GM21576 (cell line): ENCODE measurements around the gene PIK3C3.

Source experiments
- ATAC-seq: cut with Tn5 transposase; IDR thresholded peaks from one replicate; pipeline ENCODE4 v1.9.1; 2021; ENCODE audit warnings: mild to moderate bottlenecking, moderate library complexity; ENCODE audit not compliant: unreplicated experiment

PIK3C3 gene

DNA sequence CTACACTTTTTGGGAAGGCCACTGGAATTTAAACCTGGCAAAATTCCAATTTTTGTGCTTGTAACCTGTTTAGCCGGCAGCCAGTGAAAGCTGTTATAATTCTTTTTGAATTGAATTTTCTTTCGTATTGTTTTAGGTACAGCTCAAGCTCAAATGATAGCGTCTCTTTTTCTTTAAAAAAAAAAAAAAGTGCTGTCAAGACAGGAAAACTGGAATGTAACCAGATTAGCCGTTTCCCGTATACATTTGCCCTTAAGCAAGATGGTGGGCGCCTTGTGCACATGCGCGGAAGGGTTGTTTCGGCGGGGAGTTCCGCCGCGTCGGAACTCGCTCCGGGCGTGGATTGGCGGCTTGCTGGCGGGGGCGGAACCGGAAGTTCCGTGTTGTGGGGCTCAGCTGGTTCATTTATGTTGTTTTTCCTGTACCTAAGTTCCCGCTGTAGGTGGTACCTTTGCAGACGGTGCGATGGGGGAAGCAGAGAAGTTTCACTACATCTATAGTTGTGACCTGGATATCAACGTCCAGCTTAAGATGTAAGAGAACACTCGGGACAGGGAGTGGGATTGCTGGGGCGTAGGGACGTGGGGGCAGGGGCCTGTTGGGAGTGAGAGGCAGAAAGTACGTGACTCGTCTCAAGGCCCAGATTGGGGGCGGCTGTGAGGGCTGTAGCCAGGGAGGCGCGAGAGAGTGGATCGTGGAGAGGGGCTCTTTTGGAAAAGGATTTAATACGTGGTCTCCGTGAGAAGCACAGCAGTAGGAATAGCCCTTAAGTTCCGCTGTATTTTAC lies at the start of gene PIK3C3:
TSS of gene PIK3C3 (plus strand) at position 408 of the 787 bp plus-strand sequence. CDS start at position 466, 58 bp downstream.
- ATAC-seq = peak; percentile 96

DNA sequence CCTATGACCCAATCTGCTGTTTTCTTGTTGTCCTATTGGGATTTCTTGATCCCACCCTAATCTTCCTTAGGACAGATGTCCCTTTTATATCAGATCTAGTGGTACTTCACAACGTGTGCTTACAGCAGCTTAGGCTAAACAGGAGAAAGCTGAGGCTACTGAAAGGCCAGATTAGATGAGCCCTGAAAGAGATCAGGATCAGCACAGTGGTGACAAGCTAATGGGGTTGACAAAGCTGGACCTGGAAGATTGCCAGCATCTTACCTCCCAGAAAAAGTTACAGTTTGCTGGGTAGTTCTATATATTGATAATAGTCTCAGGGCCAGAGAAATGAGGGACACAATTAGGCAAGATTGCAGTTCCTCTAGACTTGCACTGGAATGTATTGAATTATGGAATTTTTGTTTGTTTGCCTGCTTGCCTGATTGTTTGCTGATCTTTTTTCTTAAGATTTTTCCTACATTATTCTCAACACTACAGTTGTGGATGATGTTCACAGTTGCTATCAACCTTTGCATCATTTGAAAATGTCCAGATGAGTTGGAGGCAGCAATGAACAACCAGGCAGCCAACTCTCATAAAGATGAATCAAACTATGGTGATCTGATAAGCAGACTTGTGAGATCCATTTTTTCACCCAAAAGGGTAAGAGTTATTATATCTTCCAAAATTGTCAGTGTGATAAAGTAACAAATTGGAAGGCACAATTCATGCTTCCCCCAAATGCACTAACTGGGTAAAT lies 49.1 kb upstream of the PIK3C3 start:
- no peak for ATAC-seq

DNA sequence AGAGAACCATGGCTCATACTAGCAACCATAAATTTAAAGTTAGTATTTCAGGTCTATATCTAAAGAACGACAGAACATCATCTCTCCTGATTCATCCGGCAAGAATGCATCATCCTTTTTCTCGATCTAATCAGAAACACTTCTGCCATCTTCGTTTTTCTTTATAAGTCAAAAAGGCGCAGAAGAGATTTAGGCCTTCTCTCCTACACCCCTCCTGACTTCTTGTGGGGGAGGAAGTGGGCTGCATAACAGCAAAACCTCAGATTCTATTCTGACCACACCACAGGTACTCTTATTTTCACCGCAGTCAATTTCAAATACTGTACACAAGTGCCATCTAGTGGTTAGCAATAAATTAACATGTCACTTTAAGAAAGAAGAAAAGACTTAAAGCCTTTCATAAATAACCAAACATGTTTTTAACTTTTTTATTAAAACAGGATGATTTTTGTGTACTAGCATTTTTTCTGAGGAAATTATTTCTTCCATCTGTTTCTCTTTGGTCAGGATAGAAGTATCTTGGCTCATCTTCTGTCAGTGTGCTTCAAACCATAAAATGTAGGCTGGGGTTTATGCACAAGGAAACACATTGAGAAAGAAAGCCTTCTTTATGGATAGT lies 48.4 kb upstream of the PIK3C3 start:
- peak; percentile 84 for ATAC-seq

DNA sequence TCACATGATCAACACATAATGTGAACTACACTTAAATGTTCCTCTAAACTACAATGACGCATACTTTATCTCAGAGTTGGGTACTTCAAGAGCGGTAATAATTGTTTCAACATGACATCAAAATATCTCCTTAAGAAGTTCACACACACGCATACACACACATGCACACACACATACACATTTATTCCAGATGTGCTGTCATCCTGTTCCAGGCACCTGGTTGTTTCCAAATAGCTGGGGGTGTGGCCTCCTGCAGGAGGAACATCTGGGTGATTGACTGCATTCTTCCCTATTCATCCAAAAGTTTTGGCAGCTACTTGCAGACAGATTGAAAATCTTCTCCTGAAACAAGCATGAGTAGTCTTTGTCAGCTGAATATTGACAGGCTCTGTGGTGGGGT lies 37.9 kb upstream of the PIK3C3 start:
- no peak for ATAC-seq

DNA sequence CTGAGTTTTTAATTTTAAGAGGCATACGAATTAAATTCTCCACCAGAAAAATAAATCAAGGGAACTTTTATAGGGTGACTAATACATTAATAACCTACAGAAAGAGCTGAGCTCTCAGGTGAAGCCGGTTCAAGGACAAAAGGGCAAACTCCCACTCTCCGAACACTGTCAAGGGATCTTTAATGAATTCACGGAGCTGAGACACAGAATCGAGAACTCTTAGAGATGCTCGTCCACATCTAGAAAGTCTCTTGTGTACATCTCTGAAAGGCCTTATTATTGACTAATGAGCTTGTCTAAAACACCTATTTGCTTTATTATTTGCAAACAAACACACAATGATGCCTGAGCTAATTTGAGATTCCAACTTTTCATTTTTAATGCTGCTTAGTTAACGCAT lies 33.3 kb upstream of the PIK3C3 start:
- ATAC-seq = no peak

- ATAC-seq = no peak
Measured at GRCh38 chr18:41922176-41922575, 32.9 kb upstream of the PIK3C3 start.

DNA sequence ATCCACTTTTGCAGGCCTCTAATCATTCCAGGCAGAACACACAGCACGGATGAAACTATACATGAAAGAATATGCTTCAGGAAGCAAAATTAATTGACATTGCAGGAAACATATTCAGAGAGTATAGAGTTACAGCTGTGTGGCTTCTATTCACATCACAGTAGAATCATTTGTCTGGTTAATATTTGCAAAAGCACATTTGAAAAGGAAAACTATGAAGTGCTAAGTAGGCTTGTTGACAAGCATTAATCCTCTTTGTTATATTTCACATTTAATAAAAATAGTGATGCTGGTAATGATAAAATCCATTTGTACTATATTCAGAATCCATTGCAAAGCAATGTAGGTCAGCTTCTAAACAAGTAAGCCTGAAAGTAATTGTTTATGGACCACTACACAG lies 32.2 kb upstream of the PIK3C3 start:
- no peak for ATAC-seq

DNA sequence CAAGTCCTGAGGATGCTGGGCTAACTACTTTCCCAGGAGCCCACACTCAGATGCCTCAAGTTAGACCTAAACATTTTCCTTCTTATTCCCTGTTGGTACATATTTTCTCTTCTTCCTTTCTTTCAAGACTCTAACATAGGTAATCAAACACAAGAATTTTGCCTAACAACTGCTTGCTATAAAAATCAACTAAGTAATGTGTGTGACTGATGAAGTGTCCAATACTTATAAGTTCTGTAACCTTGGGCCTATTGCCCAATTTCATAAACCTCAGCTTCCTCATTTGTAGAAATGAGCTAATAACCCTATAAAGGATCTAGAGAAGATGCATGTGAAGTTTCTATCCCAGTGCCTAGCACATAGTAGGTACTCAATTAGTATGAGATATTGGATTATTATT lies 31.6 kb upstream of the PIK3C3 start:
- ATAC-seq = no peak

- ATAC-seq = no peak
Measured at GRCh38 chr18:41928581-41928980, 26.5 kb upstream of the PIK3C3 start.

- ATAC-seq = no peak
Measured at GRCh38 chr18:41932899-41933298, 22.1 kb upstream of the PIK3C3 start.

GRCh38 chr18:41933778-41934177 lies 21.3 kb upstream of the PIK3C3 start:
- no peak for ATAC-seq

DNA sequence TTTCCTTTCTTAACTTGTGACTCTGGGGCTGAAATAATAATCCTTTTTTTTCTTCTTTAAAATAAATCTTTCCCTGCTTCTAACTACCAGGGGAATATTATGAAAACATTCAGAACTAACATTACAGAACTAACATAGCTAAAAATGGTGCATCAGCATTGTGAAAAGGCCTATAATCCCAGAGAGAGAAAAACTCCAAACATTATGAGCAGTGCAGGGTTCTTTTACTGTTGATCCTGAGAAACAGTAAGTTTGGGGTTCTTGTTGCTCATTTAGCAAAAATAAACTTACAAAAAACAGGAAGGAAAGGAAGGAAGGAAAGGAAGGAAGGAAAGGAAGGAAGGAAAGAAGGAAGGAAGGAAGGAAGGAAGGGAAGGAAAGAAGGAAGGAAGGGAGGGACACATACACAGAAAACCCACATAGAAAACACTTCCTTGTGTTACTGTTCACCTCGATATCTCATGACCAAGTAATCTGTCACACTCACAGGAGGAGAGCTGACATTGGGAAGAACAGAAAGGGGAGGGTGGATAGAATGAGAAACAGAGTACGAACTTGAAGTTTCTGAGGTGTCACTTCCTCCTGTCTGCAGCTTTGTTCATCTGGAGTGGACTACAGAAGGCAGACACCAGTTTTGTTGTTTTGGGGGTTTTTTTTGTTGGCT lies 18.4 kb upstream of the PIK3C3 start:
- peak; percentile 68 for ATAC-seq

DNA sequence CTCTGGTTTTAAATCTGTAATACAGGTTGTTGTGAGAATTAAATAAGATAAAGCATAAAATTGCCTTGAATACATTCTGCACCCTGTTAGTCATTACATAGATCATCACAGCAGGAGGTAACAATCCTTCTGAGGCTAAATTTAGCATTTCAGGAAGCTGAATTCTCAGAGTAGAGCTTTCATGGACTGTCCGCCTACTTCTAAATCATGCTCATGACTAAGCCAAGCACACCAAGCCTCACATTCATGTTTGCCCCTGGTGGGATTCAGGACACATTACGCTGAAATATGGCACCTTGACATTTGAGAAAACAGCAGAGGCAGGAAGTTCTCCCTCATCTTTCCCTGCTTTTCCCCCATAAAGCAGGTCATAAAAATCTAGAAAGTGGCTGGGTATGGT lies 16.6 kb upstream of the PIK3C3 start:
- ATAC-seq = no peak

DNA sequence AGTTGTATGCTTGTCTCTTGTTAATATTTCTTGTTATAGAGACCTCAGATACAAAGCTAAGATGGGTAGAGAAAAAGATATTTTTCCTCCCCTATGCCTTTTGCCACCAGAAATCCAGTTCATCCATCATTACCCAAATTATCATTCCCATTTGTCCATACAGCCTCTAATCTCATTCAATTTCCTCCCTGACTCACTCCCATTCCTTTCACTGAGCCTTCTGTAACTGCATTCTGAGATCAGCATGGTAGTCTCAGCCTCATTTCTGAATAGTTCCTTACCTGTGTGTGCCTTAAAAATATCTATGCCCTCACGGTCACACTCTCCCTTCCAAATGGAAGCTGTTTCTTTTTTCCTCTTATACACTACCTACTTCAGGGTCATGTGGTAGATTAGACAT lies 15.7 kb upstream of the PIK3C3 start:
- ATAC-seq = no peak

DNA sequence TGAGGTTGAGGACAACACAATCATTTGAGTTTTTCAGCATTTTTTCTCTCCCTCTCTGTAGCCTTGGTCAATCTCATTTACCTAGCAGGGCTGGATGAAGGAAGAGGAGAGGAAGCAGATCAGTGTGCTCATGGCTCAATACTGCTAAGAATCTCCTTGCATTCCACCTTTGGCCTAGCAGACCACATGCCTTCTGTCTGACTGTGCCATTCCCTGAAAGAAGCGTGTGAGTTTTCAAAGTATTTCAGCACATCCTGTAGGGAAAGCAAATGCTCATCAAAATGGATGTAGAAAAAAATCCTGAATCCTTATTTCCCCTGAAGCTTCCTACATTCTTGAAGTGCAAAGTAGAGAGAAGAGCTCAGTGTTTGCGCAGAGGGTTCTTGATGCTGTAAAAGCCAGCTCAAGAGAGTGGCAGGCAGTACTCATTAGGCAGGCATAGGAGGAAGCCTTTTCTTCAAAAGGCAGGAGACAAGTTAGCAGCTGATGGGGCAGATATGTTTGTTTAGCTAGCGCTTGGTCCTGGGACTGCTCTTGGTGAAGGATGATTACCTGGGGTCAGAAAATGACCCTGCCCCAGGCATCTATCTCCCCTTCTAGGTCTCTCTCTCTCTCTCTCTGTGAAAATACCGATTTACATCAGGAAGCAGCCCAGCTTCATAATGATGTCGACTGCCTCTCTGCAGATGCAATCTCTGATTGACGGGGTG lies 14.4 kb upstream of the PIK3C3 start:
- ATAC-seq = no peak

DNA sequence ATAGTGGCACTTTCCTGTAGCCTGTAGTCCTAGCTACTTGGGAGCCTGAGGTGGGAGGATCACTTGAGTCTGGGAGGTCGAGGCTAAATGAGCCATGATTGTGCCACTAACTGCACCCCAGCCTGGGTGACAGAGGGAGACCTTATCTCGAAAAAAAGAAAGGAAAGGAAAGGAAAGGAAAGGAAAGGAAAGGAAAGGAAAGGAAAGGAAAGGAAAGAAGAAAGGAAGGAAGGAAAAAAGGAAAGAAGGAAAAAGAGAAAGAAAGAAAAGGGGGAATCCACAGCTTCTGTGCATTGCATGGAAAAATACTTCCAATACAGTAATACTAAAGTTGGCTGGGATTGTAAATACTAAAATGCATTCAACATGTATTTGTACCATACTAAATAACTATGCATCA lies 12.8 kb upstream of the PIK3C3 start:
- ATAC-seq = no peak

GRCh38 chr18:41948544-41949110 lies 6.4 kb upstream of the PIK3C3 start:
- ATAC-seq = no peak

GRCh38 chr18:41949206-41949920 lies 5.7 kb upstream of the PIK3C3 start:
- ATAC-seq = no peak

DNA sequence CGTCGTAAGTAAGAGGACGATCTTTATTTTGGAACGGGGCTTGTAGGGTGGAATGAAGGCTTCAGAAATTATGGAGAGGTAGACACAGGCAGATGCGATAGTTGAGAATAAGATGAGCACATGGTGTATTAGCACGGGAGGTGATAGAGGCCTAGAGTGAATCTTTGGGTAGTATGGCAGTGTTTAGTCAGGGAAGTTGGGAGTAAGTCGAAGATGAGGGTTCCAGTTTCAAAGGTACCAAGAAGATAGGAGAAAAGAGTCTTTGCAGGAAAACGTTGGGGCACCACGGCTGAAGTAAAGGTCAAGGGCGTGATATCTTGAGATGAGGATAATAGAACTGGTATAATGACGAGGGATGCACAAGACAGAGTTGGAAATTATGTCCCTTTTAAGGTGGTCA lies 654 bp downstream of the PIK3C3 start:
- ATAC-seq = no peak

DNA sequence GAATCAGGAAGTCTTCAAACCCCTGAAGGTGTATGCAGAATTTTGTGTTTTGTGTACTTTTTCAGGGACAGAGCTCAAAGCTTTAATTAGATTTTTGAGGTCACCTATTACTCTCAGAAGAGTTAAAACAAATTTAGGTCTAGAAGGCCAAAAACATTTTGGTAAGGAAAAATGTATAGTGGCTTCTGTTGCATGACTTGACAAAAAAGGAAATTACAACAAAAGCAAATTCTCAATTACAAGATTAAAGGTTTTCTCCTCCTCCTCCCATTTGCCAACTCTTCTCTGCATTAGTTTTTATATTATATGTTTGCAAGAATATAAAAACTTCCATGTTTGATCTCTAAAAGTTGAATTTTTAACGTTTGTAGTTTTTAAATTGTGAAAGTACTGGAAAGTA lies 4.0 kb downstream of the PIK3C3 start:
- no peak for ATAC-seq
